ENCODE measurements around the gene C1orf116.

DNA sequence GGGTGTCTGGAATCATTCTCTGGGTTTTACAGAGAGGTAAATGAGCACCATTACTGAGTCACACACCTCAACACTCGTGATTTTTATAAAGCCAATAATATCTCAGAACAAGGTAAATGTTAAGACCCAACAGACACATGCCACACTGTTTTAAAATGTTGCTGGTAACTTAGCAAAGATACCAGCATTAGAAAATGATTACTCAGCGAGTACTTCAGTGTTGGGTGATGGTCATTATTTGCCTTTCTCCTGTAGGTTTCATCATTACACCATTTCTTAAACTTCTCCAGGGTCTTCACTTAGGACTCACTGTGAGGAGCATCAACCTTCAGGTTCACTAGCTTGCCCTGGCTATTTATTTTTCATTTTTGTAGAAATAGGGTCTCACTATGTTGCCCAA lies 49.2 kb upstream of the C1orf116 start:
- TF ChIP-seq, protein P1, sequence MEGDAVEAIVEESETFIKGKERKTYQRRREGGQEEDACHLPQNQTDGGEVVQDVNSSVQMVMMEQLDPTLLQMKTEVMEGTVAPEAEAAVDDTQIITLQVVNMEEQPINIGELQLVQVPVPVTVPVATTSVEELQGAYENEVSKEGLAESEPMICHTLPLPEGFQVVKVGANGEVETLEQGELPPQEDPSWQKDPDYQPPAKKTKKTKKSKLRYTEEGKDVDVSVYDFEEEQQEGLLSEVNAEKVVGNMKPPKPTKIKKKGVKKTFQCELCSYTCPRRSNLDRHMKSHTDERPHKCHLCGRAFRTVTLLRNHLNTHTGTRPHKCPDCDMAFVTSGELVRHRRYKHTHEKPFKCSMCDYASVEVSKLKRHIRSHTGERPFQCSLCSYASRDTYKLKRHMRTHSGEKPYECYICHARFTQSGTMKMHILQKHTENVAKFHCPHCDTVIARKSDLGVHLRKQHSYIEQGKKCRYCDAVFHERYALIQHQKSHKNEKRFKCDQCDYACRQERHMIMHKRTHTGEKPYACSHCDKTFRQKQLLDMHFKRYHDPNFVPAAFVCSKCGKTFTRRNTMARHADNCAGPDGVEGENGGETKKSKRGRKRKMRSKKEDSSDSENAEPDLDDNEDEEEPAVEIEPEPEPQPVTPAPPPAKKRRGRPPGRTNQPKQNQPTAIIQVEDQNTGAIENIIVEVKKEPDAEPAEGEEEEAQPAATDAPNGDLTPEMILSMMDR (IDR thresholded peaks at IDR 0.05) = no peak
- TF ChIP-seq EP300 (IDR thresholded peaks at IDR 0.05) = no peak
